Measurements from ENCODE around the gene FER. TPM values are rescaled to one million over a fixed set of nuclear protein-coding genes. Genes with fewer than 3 reads are reported as not detected.

FER gene
- total and polyA plus RNA-seq, 10 of the 15 experiments (the other 5 are each of a cell fraction or from before 2014, with no cell fraction given) = 4.4 to 19.1 (median 9.6) TPM

DNA sequence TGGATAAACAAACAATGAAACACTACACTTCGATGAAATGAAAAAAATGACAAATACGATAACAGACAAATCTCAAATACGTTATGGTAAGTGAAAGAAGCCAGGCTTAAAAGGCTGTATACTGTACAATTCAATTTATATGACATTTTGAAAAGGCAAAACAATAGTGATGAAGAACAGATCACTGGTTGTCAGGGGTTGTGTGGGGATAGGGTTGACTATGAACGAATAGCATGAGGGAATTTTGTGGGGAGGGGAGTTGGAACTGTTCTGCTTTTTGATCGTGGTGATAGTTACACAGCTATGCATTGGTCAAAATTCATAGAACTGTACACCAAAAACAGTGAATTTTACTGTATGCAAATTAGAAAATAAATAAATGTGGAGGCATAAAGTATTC, 7.8 kb upstream of the FER start (continued):
- TF ChIP-seq, protein P1, sequence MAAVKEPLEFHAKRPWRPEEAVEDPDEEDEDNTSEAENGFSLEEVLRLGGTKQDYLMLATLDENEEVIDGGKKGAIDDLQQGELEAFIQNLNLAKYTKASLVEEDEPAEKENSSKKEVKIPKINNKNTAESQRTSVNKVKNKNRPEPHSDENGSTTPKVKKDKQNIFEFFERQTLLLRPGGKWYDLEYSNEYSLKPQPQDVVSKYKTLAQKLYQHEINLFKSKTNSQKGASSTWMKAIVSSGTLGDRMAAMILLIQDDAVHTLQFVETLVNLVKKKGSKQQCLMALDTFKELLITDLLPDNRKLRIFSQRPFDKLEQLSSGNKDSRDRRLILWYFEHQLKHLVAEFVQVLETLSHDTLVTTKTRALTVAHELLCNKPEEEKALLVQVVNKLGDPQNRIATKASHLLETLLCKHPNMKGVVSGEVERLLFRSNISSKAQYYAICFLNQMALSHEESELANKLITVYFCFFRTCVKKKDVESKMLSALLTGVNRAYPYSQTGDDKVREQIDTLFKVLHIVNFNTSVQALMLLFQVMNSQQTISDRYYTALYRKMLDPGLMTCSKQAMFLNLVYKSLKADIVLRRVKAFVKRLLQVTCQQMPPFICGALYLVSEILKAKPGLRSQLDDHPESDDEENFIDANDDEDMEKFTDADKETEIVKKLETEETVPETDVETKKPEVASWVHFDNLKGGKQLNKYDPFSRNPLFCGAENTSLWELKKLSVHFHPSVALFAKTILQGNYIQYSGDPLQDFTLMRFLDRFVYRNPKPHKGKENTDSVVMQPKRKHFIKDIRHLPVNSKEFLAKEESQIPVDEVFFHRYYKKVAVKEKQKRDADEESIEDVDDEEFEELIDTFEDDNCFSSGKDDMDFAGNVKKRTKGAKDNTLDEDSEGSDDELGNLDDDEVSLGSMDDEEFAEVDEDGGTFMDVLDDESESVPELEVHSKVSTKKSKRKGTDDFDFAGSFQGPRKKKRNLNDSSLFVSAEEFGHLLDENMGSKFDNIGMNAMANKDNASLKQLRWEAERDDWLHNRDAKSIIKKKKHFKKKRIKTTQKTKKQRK (IDR thresholded peaks at IDR 0.05; ENCODE audit: low read depth, low read length) = no peak
- TF ChIP-seq E2F4 (IDR thresholded peaks at IDR 0.05; ENCODE audit: low read depth, low read length) = no peak
- no peak for TF ChIP-seq JUND (IDR thresholded peaks at IDR 0.05; ENCODE audit: low read depth, low read length)
- TF ChIP-seq, protein P2, sequence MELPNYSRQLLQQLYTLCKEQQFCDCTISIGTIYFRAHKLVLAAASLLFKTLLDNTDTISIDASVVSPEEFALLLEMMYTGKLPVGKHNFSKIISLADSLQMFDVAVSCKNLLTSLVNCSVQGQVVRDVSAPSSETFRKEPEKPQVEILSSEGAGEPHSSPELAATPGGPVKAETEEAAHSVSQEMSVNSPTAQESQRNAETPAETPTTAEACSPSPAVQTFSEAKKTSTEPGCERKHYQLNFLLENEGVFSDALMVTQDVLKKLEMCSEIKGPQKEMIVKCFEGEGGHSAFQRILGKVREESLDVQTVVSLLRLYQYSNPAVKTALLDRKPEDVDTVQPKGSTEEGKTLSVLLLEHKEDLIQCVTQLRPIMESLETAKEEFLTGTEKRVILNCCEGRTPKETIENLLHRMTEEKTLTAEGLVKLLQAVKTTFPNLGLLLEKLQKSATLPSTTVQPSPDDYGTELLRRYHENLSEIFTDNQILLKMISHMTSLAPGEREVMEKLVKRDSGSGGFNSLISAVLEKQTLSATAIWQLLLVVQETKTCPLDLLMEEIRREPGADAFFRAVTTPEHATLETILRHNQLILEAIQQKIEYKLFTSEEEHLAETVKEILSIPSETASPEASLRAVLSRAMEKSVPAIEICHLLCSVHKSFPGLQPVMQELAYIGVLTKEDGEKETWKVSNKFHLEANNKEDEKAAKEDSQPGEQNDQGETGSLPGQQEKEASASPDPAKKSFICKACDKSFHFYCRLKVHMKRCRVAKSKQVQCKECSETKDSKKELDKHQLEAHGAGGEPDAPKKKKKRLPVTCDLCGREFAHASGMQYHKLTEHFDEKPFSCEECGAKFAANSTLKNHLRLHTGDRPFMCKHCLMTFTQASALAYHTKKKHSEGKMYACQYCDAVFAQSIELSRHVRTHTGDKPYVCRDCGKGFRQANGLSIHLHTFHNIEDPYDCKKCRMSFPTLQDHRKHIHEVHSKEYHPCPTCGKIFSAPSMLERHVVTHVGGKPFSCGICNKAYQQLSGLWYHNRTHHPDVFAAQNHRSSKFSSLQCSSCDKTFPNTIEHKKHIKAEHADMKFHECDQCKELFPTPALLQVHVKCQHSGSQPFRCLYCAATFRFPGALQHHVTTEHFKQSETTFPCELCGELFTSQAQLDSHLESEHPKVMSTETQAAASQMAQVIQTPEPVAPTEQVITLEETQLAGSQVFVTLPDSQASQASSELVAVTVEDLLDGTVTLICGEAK (IDR thresholded peaks at IDR 0.05; ENCODE audit: borderline replicate concordance) = no peak
- TF ChIP-seq EED (IDR thresholded peaks at IDR 0.05; ENCODE audit: low read depth) = no peak
- no peak for TF ChIP-seq SP1 (IDR thresholded peaks at IDR 0.05; ENCODE audit: low read depth, low read length)
- TF ChIP-seq IRF4 (IDR thresholded peaks at IDR 0.05; ENCODE audit: low read depth, low read length) = no peak
- no peak for TF ChIP-seq CREM (IDR thresholded peaks at IDR 0.05; ENCODE audit: low read depth)
- TF ChIP-seq SRF (IDR thresholded peaks at IDR 0.05; ENCODE audit: low read depth in 2 of 2, low read length in 2 of 2) = no peak
- no peak for TF ChIP-seq ZBED1 (IDR thresholded peaks at IDR 0.05; ENCODE audit: borderline replicate concordance)
- no peak for TF ChIP-seq BRCA1 (IDR thresholded peaks at IDR 0.05; ENCODE audit: low read depth, low read length)
- no peak for TF ChIP-seq BACH1 (IDR thresholded peaks at IDR 0.05; ENCODE audit: borderline replicate concordance)
- no peak for TF ChIP-seq HDAC2 (IDR thresholded peaks at IDR 0.05)
- no peak for TF ChIP-seq POLR2A (IDR thresholded peaks at IDR 0.05; ENCODE audit: low read depth, low read length)
- no peak for TF ChIP-seq ZBTB4 (CRISPR knock-in tag; IDR thresholded peaks at IDR 0.05)
